ENCODE data around the gene KRTAP9-7. TPM values are rescaled to one million over a fixed set of nuclear protein-coding genes. Genes with fewer than 3 reads are reported as not detected.

The KRTAP9-7 gene
- total RNA-seq, 2 experiments from 2014 or later, result not detected

DNA sequence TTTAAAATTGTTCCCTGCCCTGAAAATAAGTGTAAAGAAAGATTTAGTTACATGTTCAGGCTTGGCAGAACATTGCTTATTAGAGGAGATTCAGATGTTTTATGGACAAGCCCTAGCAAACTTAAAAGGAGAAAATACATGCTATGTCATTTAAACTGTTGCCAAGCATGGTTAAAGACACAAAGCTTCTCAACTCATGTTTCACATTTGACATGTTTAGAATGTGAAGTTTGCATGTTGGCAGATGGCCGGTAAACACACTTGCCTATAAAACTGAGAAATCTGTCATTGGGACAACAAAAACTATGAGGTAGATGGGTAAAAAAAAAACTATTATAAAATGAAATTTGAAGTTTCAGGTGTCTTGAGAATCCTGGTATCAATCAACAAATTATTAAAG, 21.3 kb downstream of the KRTAP9-7 start:
- Mint-ChIP-seq H3K4me1 (peaks cover 6% of the 10 kb centered on the region), H3K9me3 (peaks cover 4% of the 10 kb centered on the region), H3K4me3 (no peak overlapping the region), H3K27me3 (no peaks in the 10 kb centered on the region), H3K27ac (no peak overlapping the region), H3K36me3 (no peaks in the 10 kb centered on the region)
- POLR2A ChIA-PET, result no interaction called here
- DNase-seq (no peak), ATAC-seq (ENCODE audit: low read depth) (no peak)

DNA sequence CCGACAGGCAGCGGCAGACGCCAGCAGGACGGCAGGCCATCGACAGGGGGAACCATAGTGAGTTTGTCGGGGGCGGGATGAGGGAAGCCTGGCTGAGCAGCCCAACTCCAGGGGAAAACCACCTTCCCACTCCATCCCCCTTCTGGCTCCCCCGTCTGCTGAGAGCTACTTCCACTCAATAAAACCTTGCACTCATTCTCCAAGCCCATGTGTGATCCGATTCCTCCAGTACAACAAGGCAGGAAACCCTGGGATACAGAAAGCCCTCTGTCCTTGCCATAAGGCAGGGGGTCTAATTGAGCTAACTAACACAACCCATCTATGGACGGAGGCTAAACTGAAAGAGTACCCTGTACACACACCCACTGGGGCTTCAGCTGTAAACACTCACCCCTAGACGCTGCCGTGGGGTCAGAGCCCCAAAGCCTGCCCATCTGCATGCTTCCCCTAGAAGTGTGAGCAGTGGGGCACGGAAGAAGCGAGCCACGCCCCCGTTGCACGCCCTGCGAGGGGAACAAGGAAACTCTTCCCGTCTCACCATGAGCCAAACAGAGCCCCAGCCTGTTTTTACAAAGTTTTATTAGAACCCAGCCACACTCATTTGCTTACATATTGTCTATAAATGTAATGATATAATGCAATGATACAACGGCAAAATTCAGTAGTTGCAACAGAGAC, 23.1 kb downstream of the KRTAP9-7 start:
- Mint-ChIP-seq H3K36me3 (no peaks in the 10 kb centered on the region), H3K4me3 (no peak overlapping the region), H3K4me1 (peaks cover 6% of the 10 kb centered on the region), H3K9me3 (peaks cover 4% of the 10 kb centered on the region), H3K27ac (no peak overlapping the region), H3K27me3 (no peaks in the 10 kb centered on the region)
- POLR2A ChIA-PET, result no interaction called here
- DNase-seq (no peak), ATAC-seq (ENCODE audit: low read depth) (no peak)

DNA sequence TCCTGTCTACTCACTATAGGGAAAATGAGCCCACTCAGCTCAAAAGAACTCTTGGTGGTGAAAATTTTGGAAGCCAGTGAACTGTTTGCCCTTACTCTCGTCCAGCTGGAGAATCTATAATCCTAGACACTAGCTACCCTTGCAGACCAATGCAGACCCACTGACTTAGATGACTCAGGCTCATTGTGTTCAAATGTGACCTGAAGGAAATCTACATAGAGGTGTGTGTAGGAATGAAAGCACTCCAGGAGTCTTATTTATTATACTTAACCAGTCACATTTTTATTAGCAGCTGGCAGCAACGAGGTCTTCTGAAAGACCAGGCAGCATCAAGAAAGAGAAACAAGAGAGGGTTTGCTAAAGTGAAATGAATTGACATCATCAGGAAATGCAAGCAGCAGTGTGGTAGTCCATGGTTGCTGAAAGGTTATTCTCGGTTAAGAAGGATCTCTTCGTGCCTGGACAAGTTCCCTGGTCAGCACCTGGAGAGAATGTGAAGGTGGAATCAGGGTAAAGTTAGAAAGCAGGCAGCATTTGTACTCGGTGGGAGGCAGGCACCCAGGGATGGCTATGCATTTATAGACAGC, 25.8 kb downstream of the KRTAP9-7 start:
- Mint-ChIP-seq H3K4me1 (peaks cover 6% of the 10 kb centered on the region), H3K36me3 (no peaks in the 10 kb centered on the region), H3K27ac (no peak overlapping the region), H3K4me3 (no peak overlapping the region), H3K9me3 (peaks cover 4% of the 10 kb centered on the region), H3K27me3 (no peaks in the 10 kb centered on the region)
- POLR2A ChIA-PET, result no interaction called here
- DNase-seq, result no peak
- ATAC-seq (ENCODE audit: low read depth), result no peak

DNA sequence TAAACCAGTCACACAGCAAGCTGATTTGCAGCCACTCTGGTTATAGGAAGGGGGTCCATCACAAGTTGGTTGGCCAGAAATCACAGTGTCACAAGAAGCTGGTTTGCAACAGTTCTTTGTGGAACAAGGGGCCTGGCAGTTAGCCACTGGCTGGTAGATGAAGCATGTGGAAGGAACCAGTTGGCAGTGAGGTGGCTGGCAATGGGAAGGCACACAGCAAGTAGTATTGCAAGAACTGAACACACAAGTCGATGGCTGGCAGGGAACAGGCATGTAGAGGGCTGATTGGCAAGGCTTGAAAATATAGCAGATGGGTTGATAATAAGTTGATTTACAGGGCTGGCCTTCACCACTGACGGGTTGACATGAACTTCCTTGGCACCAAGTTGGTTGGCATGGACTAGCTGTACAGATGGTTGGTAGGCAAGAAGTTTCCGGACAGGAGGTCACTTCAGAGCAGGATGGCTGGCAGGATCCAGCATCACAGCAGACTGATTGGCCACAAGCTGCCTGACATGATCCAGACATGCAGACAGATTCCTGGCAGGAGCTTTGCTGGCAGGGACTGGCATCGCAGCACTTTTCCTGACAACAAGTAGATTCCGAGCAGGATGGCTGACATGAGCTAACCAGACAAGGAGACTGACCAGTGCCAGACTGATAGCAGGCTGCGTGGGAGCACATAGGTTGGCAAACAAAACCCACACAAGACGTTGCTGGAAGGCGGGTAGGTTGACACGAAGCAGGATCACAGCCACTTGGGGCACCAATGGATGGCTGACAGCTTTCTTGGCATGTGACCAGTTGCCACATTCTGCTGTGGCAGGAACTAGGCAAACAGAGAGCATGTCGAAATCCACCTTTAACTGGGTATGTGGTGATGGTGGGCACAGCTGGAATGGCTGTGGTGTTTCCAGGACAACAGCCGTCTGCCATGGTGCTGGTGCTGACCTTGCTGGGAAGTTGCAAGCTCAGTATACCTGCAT, 26.7 kb downstream of the KRTAP9-7 start, which contains the start of gene KRTAP29-1:
TSS of gene KRTAP29-1 (minus strand) at position 936 of the 986 bp plus-strand sequence. CDS start at position 936, 0 bp downstream.
- POLR2A ChIA-PET, result no interaction called here
- Mint-ChIP-seq H3K9me3 (peaks cover 4% of the 10 kb centered on the region), H3K36me3 (no peaks in the 10 kb centered on the region), H3K27ac (no peak within 1 kb of the TSS), H3K4me1 (peaks cover 6% of the 10 kb centered on the region), H3K27me3 (no peaks in the 10 kb centered on the region), H3K4me3 (no peak within 1 kb of the TSS)
- ATAC-seq (ENCODE audit: low read depth) (no peak), DNase-seq (no peak)

DNA sequence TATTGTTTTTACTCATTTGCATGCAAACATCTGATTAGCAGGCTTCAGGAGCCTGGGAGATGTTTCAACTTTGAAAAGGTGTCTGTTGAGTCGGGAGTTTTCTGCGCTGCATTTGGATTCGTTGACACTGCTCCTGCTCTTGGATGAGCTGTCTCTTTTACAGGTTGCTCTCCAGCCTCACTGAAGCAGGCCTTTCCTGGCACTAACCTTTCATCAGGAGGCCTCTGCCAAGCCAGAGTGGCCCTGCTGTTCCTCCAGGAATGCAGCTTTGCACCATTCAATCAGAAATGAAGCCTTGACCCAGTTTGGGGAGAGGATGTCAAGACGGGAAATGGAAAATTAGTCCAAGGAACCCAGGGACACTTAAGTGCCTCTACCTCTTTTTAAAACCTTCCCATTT, 27.5 kb downstream of the KRTAP9-7 start:
- Mint-ChIP-seq H3K27ac (no peak overlapping the region), H3K9me3 (peaks cover 4% of the 10 kb centered on the region), H3K4me1 (peaks cover 10% of the 10 kb centered on the region), H3K4me3 (no peak overlapping the region), H3K36me3 (no peaks in the 10 kb centered on the region), H3K27me3 (no peaks in the 10 kb centered on the region)
- DNase-seq (no peak), ATAC-seq (ENCODE audit: low read depth) (no peak)
- POLR2A ChIA-PET, result no interaction called here

DNA sequence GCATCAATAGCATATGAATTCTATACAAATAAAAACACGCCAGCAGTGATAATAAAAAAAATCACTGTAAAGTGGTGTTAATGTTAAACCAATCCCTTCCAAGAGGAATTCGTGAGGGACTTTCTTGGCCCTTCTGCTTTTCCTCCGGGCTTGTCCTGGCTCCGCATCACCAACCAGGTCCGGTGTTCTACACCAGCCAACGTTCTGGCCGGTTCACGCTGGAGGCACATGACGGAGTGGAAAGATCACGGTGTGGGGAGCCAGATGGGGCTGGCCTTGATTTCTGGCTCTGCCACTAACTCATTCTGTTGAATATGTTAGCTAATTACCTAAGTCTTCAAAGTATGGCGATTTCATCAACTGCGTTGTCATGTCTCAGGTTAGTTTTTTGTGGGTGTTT, 28.6 kb downstream of the KRTAP9-7 start:
- H3K4me3 Mint-ChIP-seq, result no peak overlapping the region
- no peak overlapping the region for H3K27ac Mint-ChIP-seq
- no peak for DNase-seq
- no peaks in the 10 kb centered on the region for H3K27me3 Mint-ChIP-seq
- peaks cover 4% of the 10 kb centered on the region for H3K9me3 Mint-ChIP-seq
- POLR2A ChIA-PET, result no interaction called here
- H3K36me3 Mint-ChIP-seq, result no peaks in the 10 kb centered on the region
- peaks cover 21% of the 10 kb centered on the region for H3K4me1 Mint-ChIP-seq
- ATAC-seq (ENCODE audit: low read depth), result no peak

DNA sequence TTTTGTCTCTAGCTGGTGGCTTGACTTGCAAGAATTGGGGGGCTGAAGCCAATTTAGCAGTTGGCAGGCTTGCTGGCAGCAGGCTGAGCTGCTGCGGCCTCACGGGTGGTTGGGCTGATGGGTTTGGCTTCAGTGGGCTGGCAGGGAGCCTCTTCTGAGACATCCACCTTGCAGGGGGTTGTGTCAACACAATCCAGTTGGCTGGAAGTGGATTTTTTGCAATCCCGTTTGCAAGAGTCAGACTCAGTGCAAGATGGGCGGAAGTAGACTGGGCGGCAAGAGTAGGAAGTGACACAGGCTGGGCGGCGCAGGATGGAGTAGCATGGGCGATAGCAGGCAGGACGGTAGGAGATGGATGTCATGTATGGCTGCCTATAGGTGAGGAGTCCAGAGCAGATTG, 32.1 kb downstream of the KRTAP9-7 start:
- no peaks in the 10 kb centered on the region for H3K9me3 Mint-ChIP-seq
- POLR2A ChIA-PET, result no interaction called here
- DNase-seq, result no peak
- no peak for ATAC-seq (ENCODE audit: low read depth)
- peaks cover 26% of the 10 kb centered on the region for H3K4me1 Mint-ChIP-seq
- H3K36me3 Mint-ChIP-seq, result no peaks in the 10 kb centered on the region
- peak overlapping the region; percentile 78 for H3K27ac Mint-ChIP-seq
- H3K4me3 Mint-ChIP-seq, result no peak overlapping the region
- peaks cover 2% of the 10 kb centered on the region for H3K27me3 Mint-ChIP-seq

DNA sequence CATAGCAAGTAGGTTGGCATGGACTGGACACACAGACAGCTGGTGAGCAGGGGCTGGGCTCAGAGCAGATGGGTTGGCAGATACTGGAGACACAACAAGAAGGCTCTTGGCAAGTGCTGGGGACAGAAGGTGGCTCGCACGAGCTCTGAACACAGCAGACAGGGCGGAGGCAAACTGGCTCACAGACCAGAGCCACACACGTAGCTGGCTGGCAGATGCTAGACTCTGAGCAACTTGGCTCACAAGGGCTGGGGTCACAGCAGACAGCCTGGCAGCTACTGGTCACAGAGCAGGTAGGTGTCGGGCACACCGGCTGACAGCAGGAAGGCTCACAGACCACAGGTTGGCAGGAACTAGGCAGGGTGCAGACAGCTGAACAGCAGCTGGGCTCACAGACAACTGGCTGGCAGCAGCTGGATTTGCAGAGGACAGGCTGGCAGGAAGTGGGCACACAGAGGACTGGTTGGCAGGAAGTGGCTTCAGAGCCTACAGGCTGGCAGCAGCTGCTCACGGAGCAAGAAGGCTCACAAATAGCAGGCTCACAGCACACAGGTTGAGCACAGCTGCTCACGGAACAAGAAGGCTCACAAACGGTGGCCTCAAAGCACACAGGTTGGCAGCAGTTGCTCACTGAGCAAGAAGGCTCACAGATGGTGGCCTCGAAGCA, 32.9 kb downstream of the KRTAP9-7 start:
- peak overlapping the region; percentile 57 for H3K4me3 Mint-ChIP-seq
- peak overlapping the region; percentile 78 for H3K27ac Mint-ChIP-seq

DNA sequence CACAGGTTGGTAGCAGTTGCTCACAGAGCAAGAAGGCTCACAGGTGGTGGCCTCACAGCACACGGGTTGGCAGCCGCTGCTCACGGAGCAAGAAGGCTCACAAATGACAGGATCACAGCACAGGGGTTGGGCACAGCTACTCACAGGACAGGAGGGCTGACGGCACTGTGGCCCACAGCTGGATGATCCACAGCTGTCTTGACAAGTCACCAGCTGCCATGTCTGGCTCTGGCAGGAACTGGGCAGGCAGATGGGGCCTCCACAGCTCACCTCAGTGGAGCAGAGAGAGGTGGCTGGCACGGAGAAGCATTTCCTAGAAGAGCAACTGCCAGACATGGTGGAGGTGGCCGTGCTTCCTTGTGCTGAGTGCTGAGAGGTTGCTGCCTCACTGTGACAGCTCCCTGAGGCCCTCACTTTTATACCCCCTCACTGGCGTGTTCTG, 33.4 kb downstream of the KRTAP9-7 start, which contains the start of gene KRTAP16-1:
TSS of gene KRTAP16-1 (minus strand) at position 392 of the 442 bp plus-strand sequence. CDS start at position 336, 56 bp downstream.
- POLR2A ChIA-PET, result no interaction called here
- Mint-ChIP-seq H3K27ac (peak within 1 kb of the TSS; percentile 78), H3K36me3 (no peaks in the 10 kb centered on the region), H3K4me3 (peak within 1 kb of the TSS; percentile 57), H3K9me3 (no peaks in the 10 kb centered on the region), H3K4me1 (peaks cover 26% of the 10 kb centered on the region), H3K27me3 (peaks cover 2% of the 10 kb centered on the region)
- DNase-seq (peak; percentile 45), ATAC-seq (ENCODE audit: low read depth) (peak; percentile 62)

More for the DNA sequence above, 32.9 kb downstream of the KRTAP9-7 start:
- POLR2A ChIA-PET, result no interaction called here
- ATAC-seq (ENCODE audit: low read depth) (peak; percentile 72), DNase-seq (peak; percentile 52)
- H3K27me3 Mint-ChIP-seq, result peaks cover 2% of the 10 kb centered on the region
- H3K9me3 Mint-ChIP-seq, result no peaks in the 10 kb centered on the region
- H3K4me1 Mint-ChIP-seq, result peaks cover 26% of the 10 kb centered on the region
- H3K36me3 Mint-ChIP-seq, result no peaks in the 10 kb centered on the region

DNA sequence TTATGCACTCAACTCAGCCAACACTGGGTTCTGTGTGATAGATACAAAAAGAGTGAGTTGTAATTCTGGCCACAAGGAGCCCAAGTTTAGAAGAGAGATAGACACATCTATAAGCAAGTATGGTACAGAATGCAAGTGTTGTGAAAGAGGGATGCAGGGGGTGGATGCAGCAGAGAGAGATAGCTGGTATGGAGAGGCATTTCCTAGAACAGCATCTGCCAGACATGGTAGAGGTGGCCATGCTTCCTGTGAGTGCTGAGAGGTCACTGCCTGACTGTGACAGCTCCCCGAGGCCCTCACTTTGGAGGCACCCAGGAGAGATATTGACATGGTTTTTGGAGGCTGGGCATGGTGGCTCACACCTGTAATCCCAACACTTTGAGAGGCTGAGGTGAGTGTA, 35.6 kb downstream of the KRTAP9-7 start:
- H3K36me3 Mint-ChIP-seq, result no peaks in the 10 kb centered on the region
- no peak overlapping the region for H3K4me3 Mint-ChIP-seq
- POLR2A ChIA-PET, result no interaction called here
- peaks cover 26% of the 10 kb centered on the region for H3K4me1 Mint-ChIP-seq
- no peak for DNase-seq
- ATAC-seq (ENCODE audit: low read depth), result peak; percentile 21
- no peaks in the 10 kb centered on the region for H3K9me3 Mint-ChIP-seq
- H3K27me3 Mint-ChIP-seq, result peaks cover 2% of the 10 kb centered on the region
- H3K27ac Mint-ChIP-seq, result no peak overlapping the region

DNA sequence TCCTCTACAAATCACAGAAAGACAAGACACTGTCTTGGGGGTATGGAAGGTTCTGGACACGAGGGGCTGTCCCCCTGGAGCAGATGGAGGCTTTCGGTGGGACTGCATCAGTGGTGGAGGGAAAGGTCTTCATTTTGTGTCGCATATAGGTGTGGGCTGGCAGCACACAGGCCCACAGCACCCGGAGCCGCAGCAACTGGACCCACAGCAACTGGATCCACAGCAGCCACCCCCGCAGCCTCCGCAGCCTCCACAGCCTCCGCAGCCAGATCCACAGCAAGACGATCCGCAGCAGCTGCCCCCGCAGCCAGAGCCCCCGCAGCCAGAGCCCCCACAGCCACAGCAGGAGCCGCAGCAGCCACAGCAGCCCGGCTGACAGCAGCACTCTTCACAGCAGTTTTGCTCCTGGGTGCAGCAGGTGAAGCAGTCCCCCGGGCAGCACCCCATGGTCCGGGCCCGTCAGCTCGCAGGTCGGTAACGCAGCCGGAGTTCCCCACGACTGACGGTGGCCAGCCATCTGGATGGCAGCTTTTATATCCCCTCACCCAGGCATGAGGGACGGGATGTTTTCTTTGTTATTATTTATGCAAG, 39.8 kb downstream of the KRTAP9-7 start, which contains the start of gene KRTAP17-1:
TSS of gene KRTAP17-1 (minus strand) at position 507 of the 591 bp plus-strand sequence. CDS start at position 447, 60 bp downstream.
- ATAC-seq (ENCODE audit: low read depth) (no peak), DNase-seq (no peak)
- peaks cover 2% of the 10 kb centered on the region for H3K9me3 Mint-ChIP-seq
- peaks cover 5% of the 10 kb centered on the region for H3K4me1 Mint-ChIP-seq
- no peak within 1 kb of the TSS for H3K4me3 Mint-ChIP-seq
- POLR2A ChIA-PET, result no interaction called here
- H3K27ac Mint-ChIP-seq, result no peak within 1 kb of the TSS
- H3K27me3 Mint-ChIP-seq, result peaks cover 2% of the 10 kb centered on the region
- H3K36me3 Mint-ChIP-seq, result peaks cover 3% of the 10 kb centered on the region

DNA sequence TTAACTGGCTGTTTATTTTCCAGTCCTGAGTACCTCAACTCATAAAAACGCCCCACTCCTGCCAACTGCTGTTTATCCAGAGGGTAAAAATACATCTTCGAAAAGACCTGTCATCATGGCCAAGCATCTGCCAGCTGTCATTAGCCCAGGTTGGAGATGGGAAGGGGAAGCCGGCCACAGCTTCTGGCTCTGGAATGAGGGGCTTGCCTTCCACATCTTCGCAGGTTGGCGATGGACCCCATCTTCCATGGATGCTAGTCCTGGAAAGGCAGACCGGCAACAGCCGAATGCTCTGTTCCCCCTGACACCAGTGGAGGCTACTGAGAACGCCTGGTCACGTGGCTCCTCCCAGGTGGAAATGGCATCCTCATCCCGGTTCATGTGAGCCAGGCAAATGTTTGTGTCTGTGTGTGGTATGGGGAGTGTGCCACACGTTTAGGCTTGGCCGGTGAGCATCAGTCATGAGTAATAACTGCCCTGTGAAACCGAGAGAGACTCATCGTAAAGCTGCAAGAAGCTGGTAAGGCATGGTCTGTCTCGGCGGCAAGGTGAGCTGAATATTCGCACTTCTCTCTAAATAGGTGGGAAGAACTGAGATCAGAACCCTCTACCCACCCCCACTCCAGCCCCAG, 40.4 kb downstream of the KRTAP9-7 start:
- no peak overlapping the region for H3K27ac Mint-ChIP-seq
- no peak for DNase-seq
- H3K4me1 Mint-ChIP-seq, result peaks cover 3% of the 10 kb centered on the region

More for the DNA sequence above, 40.4 kb downstream of the KRTAP9-7 start:
- POLR2A ChIA-PET, result no interaction called here
- Mint-ChIP-seq H3K4me3 (no peak overlapping the region), H3K9me3 (peaks cover 4% of the 10 kb centered on the region), H3K27me3 (peaks cover 2% of the 10 kb centered on the region), H3K36me3 (peaks cover 3% of the 10 kb centered on the region)
- no peak for ATAC-seq (ENCODE audit: low read depth)
